BJ (cell line): ENCODE data around the gene CCDC40. TPM values are rescaled to one million over a fixed set of nuclear protein-coding genes. Genes with fewer than 3 reads are reported as not detected.

Experiments
- CTCF ChIA-PET: fragments of 350-600 bp; formaldehyde crosslinking; extraction: SDS; loops from one replicate; lab custom pipeline; 2021; ENCODE audit warnings: antibody characterized with exemption, inconsistent platforms; lab: Yijun Ruan, JAX
- POLR2A ChIA-PET: fragments of 300-600 bp; sonication (Branson Sonifier 250); formaldehyde crosslinking; extraction: SDS; loops from one replicate; lab custom pipeline; 2021; ENCODE audit warnings: antibody characterized with exemption; lab: Charles Lee
- DNase-seq: peaks from one replicate; pipeline ENCODE4 v3.0.0-alpha.2; 2011; ENCODE audit warnings: low read depth
- H3K27me3 ChIP-seq: 2 replicates; pipeline ENCODE4 v1.6.0; 2011; ENCODE audit warnings: low read length; ENCODE audit not compliant: control insufficient read depth, insufficient read depth
- H3K36me3 ChIP-seq: 2 replicates; pipeline ENCODE4 v1.5.1; 2011; ENCODE audit warnings: low read length; ENCODE audit not compliant: control insufficient read depth, insufficient read depth
- H3K4me3 ChIP-seq: 2 replicates; pipeline ENCODE4 v1.5.1; 2011; ENCODE audit warnings: low read depth, mild to moderate bottlenecking, control low read depth, low read length
- CTCF ChIP-seq: IDR thresholded peaks from 2 replicates; pipeline ENCODE4 v1.5.1; 2011; ENCODE audit warnings: low read depth, mild to moderate bottlenecking, control low read depth, inconsistent platforms, low read length, moderate library complexity; ENCODE audit not compliant: insufficient read depth
- polyA plus RNA-seq: library from polyadenylated mRNA; depleted of rRNA; stranded (reverse); fragments of >200 nt; gene quantifications from 2 replicates; pipeline ENCODE4 v1.2.3, GENCODE V29; 2011

The CCDC40 gene
- polyA plus RNA-seq, 1 experiment: 3.1 TPM

- Histone ChIP-seq H3K36me3 (no peaks in the 10 kb centered on the region), H3K27me3 (no peaks in the 10 kb centered on the region), H3K4me3 (no peak overlapping the region)
- no peak for DNase-seq
- POLR2A ChIA-PET: no interaction called here
- no peak for TF ChIP-seq CTCF
- CTCF ChIA-PET: interaction anchor here (1.0 to 2.7 kb wide), 3 partner anchors 148 to 200 kb away, joined by 3 to 11 read pairs (median 7); no protein-coding TSS in a partner anchor
These were observed 47.2 kb upstream of the CCDC40 start for GRCh38 chr17:79989106-79989835.

GRCh38 chr17:79990051-79990592 is 46.3 kb upstream of the CCDC40 start:
- Histone ChIP-seq H3K36me3 (no peaks in the 10 kb centered on the region), H3K4me3 (no peak overlapping the region), H3K27me3 (no peaks in the 10 kb centered on the region)
- no peak for DNase-seq
- TF ChIP-seq CTCF: no peak
- CTCF ChIA-PET: interaction anchor here (0.8 to 2.7 kb wide), 9 partner anchors 15 to 248 kb away, joined by 3 to 11 read pairs (median 3); partner anchors contain the start of gene CBX4
- POLR2A ChIA-PET: no interaction called here

- ChIA-PET POLR2A (no interaction called here), CTCF (interaction anchor here (0.8 to 2.7 kb wide), 9 partner anchors 11 to 249 kb away, joined by 3 to 11 read pairs (median 4); partner anchors contain the start of gene CBX4)
- no peak for TF ChIP-seq CTCF
- no peaks in the 10 kb centered on the region for H3K36me3 ChIP-seq
- no peak for DNase-seq
- no peak overlapping the region for H3K4me3 ChIP-seq
- no peaks in the 10 kb centered on the region for H3K27me3 ChIP-seq
These were observed 45.7 kb upstream of the CCDC40 start for GRCh38 chr17:79990704-79991103.

- CTCF ChIA-PET: interaction anchor here (0.6 to 2.7 kb wide), 23 partner anchors 10 to 250 kb away, joined by 3 to 11 read pairs (median 4); partner anchors contain the start of gene CBX4
- DNase-seq: no peak
- POLR2A ChIA-PET: no interaction called here
- Histone ChIP-seq H3K4me3 (peak overlapping the region; percentile 36), H3K36me3 (no peaks in the 10 kb centered on the region), H3K27me3 (no peaks in the 10 kb centered on the region)
- peak; percentile 71 for TF ChIP-seq CTCF
These were observed 45.1 kb upstream of the CCDC40 start for GRCh38 chr17:79991140-79991923.
